ENCODE data around the gene AGBL1.

GRCh38 chr15:86197770-86198169 is 118.1 kb downstream of the AGBL1 start:
- no peak for TF ChIP-seq CTCF (conservative IDR thresholded peaks at IDR 0.05 in 1 of 2, IDR thresholded peaks at IDR 0.05 in 1 of 2; ENCODE audit: extremely low read depth in 1 of 2, insufficient read depth in 1 of 2, low read depth in 1 of 2, low read length in 2 of 2)
- no peak for TF ChIP-seq EZH2 (IDR thresholded peaks at IDR 0.05; ENCODE audit: borderline replicate concordance, low read length)
